Measurements from ENCODE around the gene WFS1. TPM values are rescaled to one million over a fixed set of nuclear protein-coding genes. Genes with fewer than 3 reads are reported as not detected.
A peak's percentile ranks its signal among the peaks of the same experiment; 100 is the strongest.

Gene WFS1
- total and polyA plus RNA-seq, 2 of the 4 experiments (the other 2 are of a cell fraction) = 9.7 to 42.4 TPM

GRCh38 chr4:6331018-6331417 is 61.4 kb downstream of the WFS1 start:
- in situ Hi-C loops (cut with MboI; ENCODE audit: low sequenced_read_pairs) (no loop called here), dilution Hi-C loops (cut with HindIII; ENCODE audit: low sequenced_read_pairs, unreplicated experiment) (no loop called here), intact Hi-C loops (cut with micrococcal nuclease) (loop anchor here (5.0 kb wide), 1 partner anchor 751 kb away; no protein-coding TSS in a partner anchor)
- DNase-seq (peak; percentile 20), ATAC-seq (ENCODE audit: low read depth) (no peak)
- no peak overlapping the region for H2BK20ac ChIP-seq (ENCODE audit: low read depth, low read length)
- H3K9me3 ChIP-seq (ENCODE audit: control insufficient read depth, insufficient read depth, low read length) = peaks cover 3% of the 10 kb centered on the region; the same call in 1 of the 2 replicates
- no peak overlapping the region for H2AFZ ChIP-seq (replicated peaks; ENCODE audit: low read length, poor library complexity)
- no peak overlapping the region for H4K5ac ChIP-seq (ENCODE audit: low read depth, low read length)
- no peaks in the 10 kb centered on the region for H3K4me1 ChIP-seq (ENCODE audit: control insufficient read depth, insufficient read depth, low read length)
- H4K20me1 ChIP-seq (ENCODE audit: insufficient read depth, low read length) = no peaks in the 10 kb centered on the region; the same call in 1 of the 2 replicates
- H2BK5ac ChIP-seq (ENCODE audit: low read depth, low read length, poor library complexity, severe bottlenecking) = no peak overlapping the region
- no peak overlapping the region for H4K91ac ChIP-seq (ENCODE audit: insufficient read depth, low read depth, low read length)
- TF ChIP-seq RFX5 (IDR thresholded peaks at IDR 0.05; ENCODE audit: low read depth, low read length) (no peak), SMC3 (IDR thresholded peaks at IDR 0.05; ENCODE audit: low read depth, low read length) (0 out of 2 replicates have a peak, but pooled peaks have one; percentile 10), RAD21 (IDR thresholded peaks at IDR 0.05; ENCODE audit: low read length) (peak; percentile 44), USF2 (IDR thresholded peaks at IDR 0.05; ENCODE audit: low read depth, low read length) (no peak), RCOR1 (IDR thresholded peaks at IDR 0.05; ENCODE audit: insufficient replicate concordance, low read length) (no peak), POLR2A (IDR thresholded peaks at IDR 0.05; ENCODE audit: low read depth, low read length) (no peak), MAFK (IDR thresholded peaks at IDR 0.05; ENCODE audit: low read depth, low read length) (no peak), MXI1 (IDR thresholded peaks at IDR 0.05; ENCODE audit: borderline replicate concordance, low read depth, low read length) (no peak), NFE2L2 (IDR thresholded peaks at IDR 0.05; ENCODE audit: low read depth, low read length) (no peak), FOS (IDR thresholded peaks at IDR 0.05; ENCODE audit: low read depth, low read length) (no peak), CHD1 (IDR thresholded peaks at IDR 0.05; ENCODE audit: low read depth, low read length) (no peak), MAZ (IDR thresholded peaks at IDR 0.05; ENCODE audit: borderline replicate concordance, low read depth, low read length) (no peak), CEBPB (IDR thresholded peaks at IDR 0.05; ENCODE audit: low read depth, low read length) (no peak), BHLHE40 (IDR thresholded peaks at IDR 0.05; ENCODE audit: low read depth, low read length) (no peak), ELK1 (IDR thresholded peaks at IDR 0.05; ENCODE audit: borderline replicate concordance, low read depth, low read length) (no peak)
- TF ChIP-seq, protein P1, sequence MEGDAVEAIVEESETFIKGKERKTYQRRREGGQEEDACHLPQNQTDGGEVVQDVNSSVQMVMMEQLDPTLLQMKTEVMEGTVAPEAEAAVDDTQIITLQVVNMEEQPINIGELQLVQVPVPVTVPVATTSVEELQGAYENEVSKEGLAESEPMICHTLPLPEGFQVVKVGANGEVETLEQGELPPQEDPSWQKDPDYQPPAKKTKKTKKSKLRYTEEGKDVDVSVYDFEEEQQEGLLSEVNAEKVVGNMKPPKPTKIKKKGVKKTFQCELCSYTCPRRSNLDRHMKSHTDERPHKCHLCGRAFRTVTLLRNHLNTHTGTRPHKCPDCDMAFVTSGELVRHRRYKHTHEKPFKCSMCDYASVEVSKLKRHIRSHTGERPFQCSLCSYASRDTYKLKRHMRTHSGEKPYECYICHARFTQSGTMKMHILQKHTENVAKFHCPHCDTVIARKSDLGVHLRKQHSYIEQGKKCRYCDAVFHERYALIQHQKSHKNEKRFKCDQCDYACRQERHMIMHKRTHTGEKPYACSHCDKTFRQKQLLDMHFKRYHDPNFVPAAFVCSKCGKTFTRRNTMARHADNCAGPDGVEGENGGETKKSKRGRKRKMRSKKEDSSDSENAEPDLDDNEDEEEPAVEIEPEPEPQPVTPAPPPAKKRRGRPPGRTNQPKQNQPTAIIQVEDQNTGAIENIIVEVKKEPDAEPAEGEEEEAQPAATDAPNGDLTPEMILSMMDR (conservative IDR thresholded peaks at IDR 0.05; ENCODE audit: low read depth, low read length) = peak; percentile 48
- no peak overlapping the region for H3K4me2 ChIP-seq (ENCODE audit: low read depth, low read length)
- CTCF ChIA-PET = interaction anchor here (1.1 to 4.2 kb wide), 8 partner anchors 9 to 86 kb away, joined by 3 to 43 read pairs (median 4); no protein-coding TSS in a partner anchor
- H3K18ac ChIP-seq (ENCODE audit: low read depth, low read length) = no peak overlapping the region
- H2AK9ac ChIP-seq (replicated peaks; ENCODE audit: low read depth, low read length, poor library complexity) = no peak overlapping the region
- no peak overlapping the region for H3K56ac ChIP-seq (ENCODE audit: extremely low read depth, insufficient read depth, low read length)
- no peak overlapping the region for H3K27ac ChIP-seq (ENCODE audit: insufficient read depth, low read length)
- POLR2A ChIA-PET (ENCODE audit: unreplicated experiment) = no interaction called here
- no peak overlapping the region for H3K23ac ChIP-seq (ENCODE audit: low read depth, low read length)
- no peak overlapping the region for H3K14ac ChIP-seq (replicated peaks; ENCODE audit: low read depth, low read length)
- H3K4ac ChIP-seq (ENCODE audit: low read depth, low read length) = no peak overlapping the region
- BruUV-seq (replicated peaks) = no TSS peak
- no peaks in the 10 kb centered on the region for H3K36me3 ChIP-seq (ENCODE audit: control insufficient read depth, insufficient read depth, low read length)
- no peaks in the 10 kb centered on the region for H3K9me1 ChIP-seq (ENCODE audit: insufficient read depth, low read length)
- H2BK120ac ChIP-seq (ENCODE audit: low read depth, low read length) = no peak overlapping the region
- H3K4me3 ChIP-seq (ENCODE audit: insufficient read depth, low read depth, low read length) = no peak overlapping the region
- WGBS, 2 experiments (ENCODE audit: extremely low coverage in 2 of 2, insufficient read length in 1 of 2) = 90% methylated on average over 2 of the region's 8 CpGs; no CpG with 5 or more reads in 1 of the 2 experiments
- H4K8ac ChIP-seq (ENCODE audit: low read depth in 2 of 2, low read length in 2 of 2) = no peak overlapping the region
- H3K79me1 ChIP-seq (ENCODE audit: low read depth in 1 of 2, low read length in 2 of 2) = no peaks in the 10 kb centered on the region
- no peak overlapping the region for H2BK15ac ChIP-seq (ENCODE audit: low read depth, low read length)
- H3K9ac ChIP-seq (ENCODE audit: low read depth, low read length) = no peak overlapping the region
- H3K27me3 ChIP-seq (ENCODE audit: control insufficient read depth, insufficient read depth, low read length) = peaks cover 16% of the 10 kb centered on the region
- H2AK5ac ChIP-seq (ENCODE audit: low read depth, low read length) = no peak overlapping the region

All from IMR-90 (cell line).